22Rv1 (cell line): ENCODE results near the gene MAPKAPK3.

Experiments used
- ZFX ChIP-seq: fragments of 450-650 bp; IDR thresholded peaks from 2 replicates; pipeline ENCODE4 v1.6.1; 2017; ENCODE audit warnings: antibody characterized with exemption, borderline replicate concordance
- TF ChIP-seq, protein P1 (sequence below): fragments of 450-650 bp; IDR thresholded peaks from 2 replicates; pipeline ENCODE4 v1.5.1; 2017; ENCODE audit warnings: mild to moderate bottlenecking

DNA sequence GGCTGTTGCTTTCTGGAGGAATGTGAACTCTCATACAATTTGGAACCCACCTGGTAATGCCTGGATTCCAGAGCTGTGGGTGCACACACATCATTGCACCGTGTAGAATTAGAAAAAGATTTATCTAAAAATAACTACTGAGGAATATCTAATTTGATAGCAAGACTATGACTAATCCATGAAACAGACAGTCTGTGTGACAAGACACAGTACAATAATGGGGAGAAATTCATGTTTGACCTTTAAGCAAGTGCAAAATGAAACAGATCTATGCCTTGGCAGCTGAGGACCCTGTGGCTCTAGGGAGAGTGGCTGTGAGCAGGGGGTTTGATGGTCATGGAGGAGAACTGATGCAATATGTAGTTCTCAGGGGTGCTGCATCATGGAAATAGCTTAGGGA lies 49.9 kb downstream of the MAPKAPK3 start:
- TF ChIP-seq, protein P1, sequence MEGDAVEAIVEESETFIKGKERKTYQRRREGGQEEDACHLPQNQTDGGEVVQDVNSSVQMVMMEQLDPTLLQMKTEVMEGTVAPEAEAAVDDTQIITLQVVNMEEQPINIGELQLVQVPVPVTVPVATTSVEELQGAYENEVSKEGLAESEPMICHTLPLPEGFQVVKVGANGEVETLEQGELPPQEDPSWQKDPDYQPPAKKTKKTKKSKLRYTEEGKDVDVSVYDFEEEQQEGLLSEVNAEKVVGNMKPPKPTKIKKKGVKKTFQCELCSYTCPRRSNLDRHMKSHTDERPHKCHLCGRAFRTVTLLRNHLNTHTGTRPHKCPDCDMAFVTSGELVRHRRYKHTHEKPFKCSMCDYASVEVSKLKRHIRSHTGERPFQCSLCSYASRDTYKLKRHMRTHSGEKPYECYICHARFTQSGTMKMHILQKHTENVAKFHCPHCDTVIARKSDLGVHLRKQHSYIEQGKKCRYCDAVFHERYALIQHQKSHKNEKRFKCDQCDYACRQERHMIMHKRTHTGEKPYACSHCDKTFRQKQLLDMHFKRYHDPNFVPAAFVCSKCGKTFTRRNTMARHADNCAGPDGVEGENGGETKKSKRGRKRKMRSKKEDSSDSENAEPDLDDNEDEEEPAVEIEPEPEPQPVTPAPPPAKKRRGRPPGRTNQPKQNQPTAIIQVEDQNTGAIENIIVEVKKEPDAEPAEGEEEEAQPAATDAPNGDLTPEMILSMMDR = no peak
- no peak for TF ChIP-seq ZFX
